CMK (cell line): ENCODE measurements around the gene ZMYM4.
A peak's percentile ranks its signal among the peaks of the same experiment; 100 is the strongest.
"Not testable (repeated sequence)": the region's sequence is repeated elsewhere in the genome, so short reads cannot be mapped to it uniquely, and the experiment has no call there.

Source experiments
- DNase-seq: peaks from one replicate; pipeline ENCODE4 v3.0.0-alpha.2; 2010; ENCODE audit warnings: low read depth

Gene ZMYM4

GRCh38 chr1:35268282-35269200 is at the start of gene ZMYM4:
ZMYM4 (plus strand) TSS chr1:35268709; CDS start chr1:35269047, 338 bp downstream.
- DNase-seq: peak; percentile 97

DNA sequence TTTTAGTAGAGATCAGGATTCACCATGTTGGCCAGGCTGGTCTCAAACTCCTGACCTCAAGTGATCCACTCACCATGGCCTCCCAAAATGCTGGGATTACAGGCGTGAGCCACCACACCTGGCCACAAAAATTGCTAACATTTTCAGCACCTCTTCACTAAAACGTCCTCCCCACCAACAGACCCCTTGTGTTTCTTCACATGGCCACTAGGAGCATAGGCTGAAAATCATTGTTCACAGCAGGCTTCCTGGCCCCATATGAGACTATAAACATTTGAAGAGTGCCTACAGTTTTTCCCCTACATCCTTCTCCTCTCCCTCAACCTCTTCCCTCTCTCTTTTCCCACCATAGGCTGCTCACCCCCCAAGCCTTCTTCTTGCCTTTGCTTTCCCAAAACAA is 47.5 kb upstream of the ZMYM4 start:
- DNase-seq: peak; percentile 3

DNA sequence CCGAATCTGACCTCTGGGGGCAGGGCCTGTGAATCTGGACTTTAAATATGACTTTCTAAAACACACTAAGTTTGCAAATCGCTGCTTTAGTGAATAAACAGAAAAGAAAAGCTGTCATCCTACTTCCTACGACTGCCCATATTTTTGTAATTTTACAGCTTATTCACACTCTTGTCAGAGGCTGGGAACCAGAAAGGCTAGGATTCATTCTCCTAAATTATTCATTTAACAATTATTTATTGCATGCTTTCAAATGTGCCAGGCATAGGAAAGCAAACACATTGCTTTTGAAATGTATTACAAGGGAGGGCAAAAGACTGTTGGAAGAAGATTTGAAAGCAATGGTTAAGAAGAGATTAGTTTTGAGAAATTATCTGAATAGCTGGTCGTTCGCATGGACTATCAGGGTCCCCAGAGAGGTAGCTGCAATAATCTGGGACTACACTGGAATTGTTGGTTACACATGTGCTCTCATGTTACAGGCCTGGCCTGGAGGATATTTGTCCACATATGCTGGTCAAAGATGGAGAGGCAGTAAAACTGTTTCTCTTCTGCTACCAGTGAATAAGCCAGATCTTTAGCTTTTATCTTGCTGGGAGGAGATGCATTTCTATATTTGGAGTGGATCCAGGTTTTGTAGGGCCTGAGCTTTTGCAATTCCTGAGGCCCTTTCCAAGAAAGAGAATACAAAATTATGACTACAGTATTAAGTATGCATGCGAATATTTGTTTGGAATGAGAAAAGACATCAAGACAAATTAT is 46.0 kb upstream of the ZMYM4 start:
- DNase-seq: no peak

GRCh38 chr1:35223084-35223630 is 45.4 kb upstream of the ZMYM4 start:
- no peak for DNase-seq

DNA sequence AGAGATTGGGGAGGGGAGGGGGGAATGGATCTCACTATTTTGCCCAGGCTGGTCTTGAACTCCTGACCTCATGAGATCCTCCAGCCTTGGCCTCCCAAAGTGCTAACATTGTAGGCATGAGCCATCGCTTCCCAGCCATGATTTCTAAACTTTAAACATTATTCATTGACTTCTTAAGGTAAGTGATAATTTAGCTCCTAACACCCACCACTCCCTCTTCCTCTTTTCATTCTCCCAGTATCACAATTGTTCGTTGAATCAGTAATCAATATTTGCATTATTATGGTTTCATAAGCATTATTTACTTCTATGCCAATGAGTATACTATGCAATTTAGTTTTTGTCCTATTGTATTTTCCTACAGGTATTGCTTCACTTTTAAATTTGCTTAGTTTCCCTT is 42.0 kb upstream of the ZMYM4 start:
- DNase-seq: no peak

DNA sequence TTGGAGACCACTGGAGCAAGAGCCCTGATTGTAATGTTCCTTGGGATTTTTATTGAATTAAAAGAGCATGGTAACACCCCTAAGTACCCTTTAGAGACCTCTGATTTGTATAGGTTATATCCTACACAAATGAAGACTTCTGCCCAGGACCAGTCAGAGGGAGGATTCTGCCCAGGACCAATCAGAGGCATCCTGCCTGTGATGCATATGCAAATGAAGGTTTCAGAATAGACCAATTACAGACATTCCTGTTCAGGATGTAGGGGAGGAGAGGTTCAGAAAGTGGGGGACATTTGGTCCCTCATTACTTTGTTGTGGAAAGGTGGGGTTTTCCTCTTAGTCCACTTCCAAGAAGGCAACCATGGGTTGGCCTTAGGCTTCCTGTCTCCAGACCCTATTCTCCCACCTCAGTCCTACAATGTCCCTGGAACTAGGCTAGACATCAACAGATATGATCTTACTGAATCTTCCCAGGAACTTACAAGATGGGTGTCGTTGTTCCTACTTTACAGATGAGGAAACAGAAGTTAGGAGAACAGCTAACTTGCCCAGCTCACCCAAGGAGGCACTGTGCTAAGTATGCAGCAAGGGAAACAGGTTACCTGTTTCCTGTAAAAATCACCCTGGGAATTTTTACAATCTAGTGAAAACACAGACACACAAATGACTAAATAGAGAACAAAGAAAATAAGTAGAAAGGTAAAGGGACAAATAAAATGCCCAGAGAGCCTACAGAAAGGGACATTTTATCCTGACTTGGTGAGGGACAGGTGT is 38.7 kb upstream of the ZMYM4 start:
- DNase-seq: no peak

- no peak for DNase-seq
Observed at GRCh38 chr1:35231287-35231686, 37.2 kb upstream of the ZMYM4 start.

GRCh38 chr1:35236772-35237171 is 31.7 kb upstream of the ZMYM4 start:
- DNase-seq: not testable (repeated sequence)

DNA sequence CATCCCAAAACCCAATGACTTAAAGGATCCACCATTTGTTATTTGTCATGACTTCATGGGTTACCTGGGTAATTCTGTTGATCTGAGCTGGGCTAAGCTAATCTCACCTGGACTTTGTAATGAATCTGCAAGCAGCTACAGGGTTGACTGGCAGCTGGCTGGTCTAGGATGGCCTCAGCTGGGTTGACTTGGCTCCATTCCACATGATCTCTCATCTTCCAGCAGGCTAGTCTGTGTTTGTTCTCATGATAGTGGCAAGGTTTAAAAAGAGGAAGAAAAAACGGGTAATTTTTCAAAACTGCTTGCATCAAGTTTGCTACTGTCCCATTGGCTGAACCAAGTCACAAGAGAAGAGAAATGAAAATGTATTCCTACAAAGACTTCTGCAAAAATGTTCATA is 24.8 kb upstream of the ZMYM4 start:
- no peak for DNase-seq

DNA sequence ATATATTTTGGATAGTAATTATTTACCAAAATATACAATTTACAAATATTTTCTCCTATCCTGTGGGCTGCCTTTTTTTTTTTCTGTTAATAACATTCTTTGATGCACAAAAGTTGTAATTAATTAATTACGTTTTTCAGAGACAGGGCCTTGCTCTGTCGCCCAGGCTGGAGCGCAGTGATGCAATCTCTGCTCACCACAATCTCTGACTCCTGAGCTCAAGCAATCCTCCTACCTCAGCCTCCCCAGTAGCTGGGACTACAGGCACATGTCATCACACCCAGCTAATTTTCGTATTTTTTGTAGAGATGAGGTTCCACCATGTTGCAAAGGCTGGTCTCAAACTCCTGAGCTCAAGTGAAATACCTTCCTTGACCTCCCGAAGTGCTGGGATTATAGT is 21.3 kb upstream of the ZMYM4 start:
- DNase-seq: no peak

- no peak for DNase-seq
Observed at GRCh38 chr1:35253941-35254340, 14.6 kb upstream of the ZMYM4 start.

- no peak for DNase-seq
Observed at GRCh38 chr1:35255276-35255675, 13.2 kb upstream of the ZMYM4 start.

- DNase-seq: no peak
Observed at GRCh38 chr1:35259561-35259960, 8.9 kb upstream of the ZMYM4 start.

GRCh38 chr1:35261412-35262120 is 6.9 kb upstream of the ZMYM4 start:
- no peak for DNase-seq

- no peak for DNase-seq
Observed at GRCh38 chr1:35264035-35264434, 4.5 kb upstream of the ZMYM4 start.

DNA sequence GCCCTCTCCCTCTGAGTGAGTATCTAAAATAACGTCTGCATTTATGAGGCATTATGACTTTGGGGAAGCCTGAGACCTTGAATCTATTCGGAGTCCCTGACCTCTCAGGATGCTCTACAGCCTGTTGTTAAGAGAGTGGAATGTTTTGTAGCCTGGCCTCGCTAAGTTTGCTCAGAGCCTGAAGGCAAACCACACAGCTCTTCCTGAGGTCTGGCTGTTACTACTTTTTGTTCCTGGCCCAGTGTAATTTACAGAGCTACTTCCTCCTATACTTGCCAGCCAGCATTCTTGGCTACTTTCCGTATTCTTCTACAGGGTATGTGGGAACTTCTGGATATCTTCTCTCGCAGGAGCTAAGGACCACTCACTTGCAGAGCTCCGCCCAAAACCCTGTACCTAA is 3.6 kb upstream of the ZMYM4 start:
- no peak for DNase-seq

DNA sequence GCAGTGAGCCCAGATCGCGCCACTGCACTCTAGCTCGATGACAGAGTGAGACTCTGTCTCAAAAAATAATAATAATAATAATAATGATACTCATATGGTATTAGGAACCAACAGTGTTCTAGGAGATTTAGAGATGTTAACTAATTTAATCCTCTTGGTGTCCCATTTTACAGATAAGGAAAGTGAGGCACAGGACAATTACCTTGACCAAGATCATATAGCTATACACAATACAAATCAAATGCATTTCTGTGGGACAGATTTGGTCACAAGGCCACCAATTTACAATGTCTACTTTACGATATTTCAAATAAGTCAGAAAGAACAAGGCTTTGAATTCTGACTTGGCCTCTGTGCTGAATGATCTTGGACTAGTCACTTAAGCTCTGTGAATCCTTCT is 2.2 kb upstream of the ZMYM4 start:
- DNase-seq: no peak

- DNase-seq: no peak
Observed at GRCh38 chr1:35269201-35269988, 886 bp downstream of the ZMYM4 start.

DNA sequence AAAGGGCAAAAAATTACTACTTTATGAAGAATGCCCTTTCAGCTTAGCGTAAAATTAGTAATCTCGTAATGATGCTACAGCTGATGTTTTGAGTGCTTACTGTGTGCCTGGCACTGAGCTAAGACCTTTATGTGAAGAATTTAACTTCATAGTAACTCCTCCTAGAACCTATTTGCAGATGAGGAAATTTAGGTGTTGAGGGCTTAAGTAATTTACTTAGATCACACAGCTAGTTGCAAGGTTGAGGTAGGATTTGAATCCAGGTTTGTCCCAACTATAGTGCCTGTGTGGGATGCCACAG is 1.4 kb downstream of the ZMYM4 start:
- DNase-seq: no peak

- no peak for DNase-seq
Observed at GRCh38 chr1:35270836-35271235, 2.3 kb downstream of the ZMYM4 start.

DNA sequence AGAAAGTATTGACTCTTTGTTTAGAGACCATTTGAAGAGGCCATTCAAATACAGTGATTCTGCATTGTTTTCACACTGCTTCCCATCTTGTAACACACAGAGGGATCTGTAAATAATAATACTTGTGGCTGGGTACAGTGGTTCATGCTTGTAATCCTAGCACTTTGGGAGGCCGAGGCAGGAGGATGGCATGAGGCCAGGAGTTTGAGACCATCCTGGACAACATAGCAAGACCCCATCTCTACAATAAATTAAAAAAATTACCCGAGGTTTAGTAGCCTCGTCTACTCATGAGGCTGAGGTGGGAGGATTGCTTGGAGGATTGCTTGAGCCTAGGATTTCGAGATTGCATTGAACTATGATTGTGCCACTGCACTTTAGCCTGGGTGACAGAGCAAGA is 5.7 kb downstream of the ZMYM4 start:
- DNase-seq: no peak
